ENCODE data around the gene LRRC75A.

- TF ChIP-seq CTCF (conservative IDR thresholded peaks at IDR 0.05 in 1 of 2, IDR thresholded peaks at IDR 0.05 in 1 of 2; ENCODE audit: extremely low read depth in 1 of 2, insufficient read depth in 1 of 2, low read depth in 1 of 2, low read length in 2 of 2): no peak
- TF ChIP-seq EZH2 (IDR thresholded peaks at IDR 0.05; ENCODE audit: borderline replicate concordance, low read length): no peak
Observed at GRCh38 chr17:16474012-16474725, 17.8 kb downstream of the LRRC75A start.

Measured in mammary epithelial cell (primary cell).